ENCODE measurements around the gene GAD2. TPM values are rescaled to one million over a fixed set of nuclear protein-coding genes. Genes with fewer than 3 reads are reported as not detected.

Gene GAD2
- total RNA-seq, 1 experiment from 2014 or later, result not detected

GRCh38 chr10:26323219-26323618 is 106.6 kb downstream of the GAD2 start:
- DNase-seq (ENCODE audit: low read depth, low spot score) (no peak), ATAC-seq (no peak)
- no peaks in the 10 kb centered on the region for H3K27me3 ChIP-seq (ENCODE audit: control insufficient read depth, insufficient read depth, low read length)
- in situ Hi-C loops (cut with HindIII; ENCODE audit: low pct_unique_long_range_greater_than_20kb, low sequenced_read_pairs) (no loop called here), intact Hi-C loops (cut with micrococcal nuclease; ENCODE audit: unreplicated experiment) (no loop called here)
- H3K4me1 ChIP-seq (ENCODE audit: control insufficient read depth, insufficient read depth, low read length), result no peaks in the 10 kb centered on the region
- H3K4me3 ChIP-seq (ENCODE audit: low read depth in 2 of 2, low read length in 2 of 2), result no peak overlapping the region
- BruUV-seq (replicated peaks), result no TSS peak
- no peak for TF ChIP-seq REST (IDR thresholded peaks at IDR 0.05; ENCODE audit: insufficient read depth in 1 of 2, low read depth in 2 of 2, low read length in 1 of 2)
- no peak for TF ChIP-seq POLR2AphosphoS5 (IDR thresholded peaks at IDR 0.05; ENCODE audit: low read depth, low read length)
- TF ChIP-seq TCF7L2 (IDR thresholded peaks at IDR 0.05; ENCODE audit: low read depth, low read length), result no peak
- no peak for TF ChIP-seq CTCF (IDR thresholded peaks at IDR 0.05)
- TF ChIP-seq SIN3A (IDR thresholded peaks at IDR 0.05; ENCODE audit: borderline replicate concordance, insufficient read depth, low read depth, low read length), result no peak
- no peaks in the 10 kb centered on the region for H3K9me3 ChIP-seq (ENCODE audit: control insufficient read depth, insufficient read depth, low read depth, low read length)
- POLR2A ChIA-PET, result no interaction called here
- no peaks in the 10 kb centered on the region for H3K36me3 ChIP-seq (ENCODE audit: control insufficient read depth, insufficient read depth, low read length)
- H3K27ac ChIP-seq (ENCODE audit: low read length), result no peak overlapping the region
- CTCF ChIA-PET, result no interaction called here

GRCh38 chr10:26326851-26327250 is 110.3 kb downstream of the GAD2 start:
- DNase-seq (ENCODE audit: low read depth, low spot score) (no peak), ATAC-seq (no peak)
- BruUV-seq (replicated peaks), result no TSS peak
- Histone ChIP-seq H3K27me3 (ENCODE audit: control insufficient read depth, insufficient read depth, low read length) (no peaks in the 10 kb centered on the region), H3K9me3 (ENCODE audit: control insufficient read depth, insufficient read depth, low read depth, low read length) (no peaks in the 10 kb centered on the region), H3K4me1 (ENCODE audit: control insufficient read depth, insufficient read depth, low read length) (no peaks in the 10 kb centered on the region), H3K27ac (ENCODE audit: low read length) (no peak overlapping the region), H3K36me3 (ENCODE audit: control insufficient read depth, insufficient read depth, low read length) (no peaks in the 10 kb centered on the region), H3K4me3 (ENCODE audit: low read depth in 2 of 2, low read length in 2 of 2) (no peak overlapping the region)
- in situ Hi-C loops (cut with HindIII; ENCODE audit: low pct_unique_long_range_greater_than_20kb, low sequenced_read_pairs) (no loop called here), intact Hi-C loops (cut with micrococcal nuclease; ENCODE audit: unreplicated experiment) (no loop called here)
- POLR2A ChIA-PET, result interaction anchor here (0.6 kb wide), 1 partner anchor 171 kb away, joined by 3 read pairs; no protein-coding TSS in a partner anchor
- TF ChIP-seq CTCF (IDR thresholded peaks at IDR 0.05) (no peak), SIN3A (IDR thresholded peaks at IDR 0.05; ENCODE audit: borderline replicate concordance, insufficient read depth, low read depth, low read length) (no peak), TCF7L2 (IDR thresholded peaks at IDR 0.05; ENCODE audit: low read depth, low read length) (no peak), POLR2AphosphoS5 (IDR thresholded peaks at IDR 0.05; ENCODE audit: low read depth, low read length) (no peak), REST (IDR thresholded peaks at IDR 0.05; ENCODE audit: insufficient read depth in 1 of 2, low read depth in 2 of 2, low read length in 1 of 2) (no peak)
- CTCF ChIA-PET, result no interaction called here
